HepG2 (cell line): ENCODE data around the gene UBB. TPM values are rescaled to one million over a fixed set of nuclear protein-coding genes. Genes with fewer than 3 reads are reported as not detected.

Source experiments
- ATAD3A ChIP-seq: sonication (generic); formaldehyde crosslinking; IDR thresholded peaks from 2 replicates; pipeline ENCODE4 v1.4.0; 2020; ENCODE audit warnings: missing genetic modification reagents
- BORCS8-MEF2B ChIP-seq: sonication (generic); formaldehyde crosslinking; IDR thresholded peaks from 2 replicates; pipeline ENCODE4 v1.8.0; 2022; ENCODE audit warnings: mild to moderate bottlenecking, missing genetic modification reagents
- FOXM1 ChIP-seq: sonication (generic); formaldehyde crosslinking; IDR thresholded peaks from 2 replicates; pipeline ENCODE4 v1.5.0; 2020; ENCODE audit warnings: missing genetic modification reagents
- GABPA ChIP-seq, 2 experiments: IDR thresholded peaks; 2 replicates each; pipeline ENCODE4 v1.6.1; 2011 to 2016; ENCODE audit warnings: low read depth in 2 of 2, low read length in 1 of 2, missing biosample characterization in 1 of 2, missing genetic modification characterization in 1 of 2
- NR3C1 ChIP-seq: sonication (generic); formaldehyde crosslinking; IDR thresholded peaks from 2 replicates; pipeline ENCODE4 v1.4.0; 2020; ENCODE audit warnings: missing genetic modification reagents
- POGZ ChIP-seq: sonication (generic); formaldehyde crosslinking; IDR thresholded peaks from 2 replicates; pipeline ENCODE4 v1.4.0; 2020; ENCODE audit warnings: mild to moderate bottlenecking, missing genetic modification reagents
- SAP130 ChIP-seq: IDR thresholded peaks from 2 replicates; pipeline ENCODE4 v1.6.1; 2016; ENCODE audit warnings: low read depth
- TBX3 ChIP-seq: fragments of 450-650 bp; IDR thresholded peaks from 2 replicates; pipeline ENCODE4 v1.6.1; 2017; ENCODE audit warnings: antibody characterized with exemption, mild to moderate bottlenecking, inconsistent platforms, borderline replicate concordance
- TRIM24 ChIP-seq: sonication (generic); formaldehyde crosslinking; IDR thresholded peaks from 2 replicates; pipeline ENCODE4 v1.8.0; 2022; ENCODE audit warnings: mild to moderate bottlenecking, missing genetic modification reagents
- ZBTB43 ChIP-seq: sonication (generic); formaldehyde crosslinking; conservative IDR thresholded peaks from 2 replicates; pipeline ENCODE4 v1.4.0; 2020; ENCODE audit warnings: missing genetic modification reagents
- ZNF281 ChIP-seq: sonication (generic); formaldehyde crosslinking; IDR thresholded peaks from 2 replicates; pipeline ENCODE4 v1.4.0; 2020; ENCODE audit warnings: missing genetic modification reagents, borderline replicate concordance
- ZNF292 ChIP-seq: sonication (generic); formaldehyde crosslinking; IDR thresholded peaks from 2 replicates; pipeline ENCODE4 v1.8.1; 2022; ENCODE audit warnings: mild to moderate bottlenecking, low read depth, missing genetic modification reagents, borderline replicate concordance
- ZNF432 ChIP-seq: sonication (generic); formaldehyde crosslinking; IDR thresholded peaks from 2 replicates; pipeline ENCODE4 v1.5.0; 2020; ENCODE audit warnings: missing genetic modification reagents, mild to moderate bottlenecking, borderline replicate concordance
- ZNF569 ChIP-seq: sonication (generic); formaldehyde crosslinking; IDR thresholded peaks from 2 replicates; pipeline ENCODE4 v1.5.0; 2020; ENCODE audit warnings: mild to moderate bottlenecking, missing genetic modification reagents, moderate library complexity, borderline replicate concordance
- ZNF670 ChIP-seq: sonication (generic); formaldehyde crosslinking; IDR thresholded peaks from 2 replicates; pipeline ENCODE4 v1.8.0; 2022; ENCODE audit warnings: mild to moderate bottlenecking, missing genetic modification reagents, borderline replicate concordance
- ZNF83 ChIP-seq: sonication (generic); formaldehyde crosslinking; IDR thresholded peaks from 2 replicates; pipeline ENCODE4 v1.4.0; 2020; ENCODE audit warnings: missing genetic modification reagents, mild to moderate bottlenecking, borderline replicate concordance
- polyA plus RNA-seq, 8 experiments: library from polyadenylated mRNA; depleted of rRNA in 3 of 8; stranded (reverse) in 7 of 8; unstranded in 1 of 8; fragments of >200 nt; fragmentation: Illumina TruSeq in 4 of 8; extraction: Trizol in 4 of 8; gene quantifications; 2 replicates each; pipeline versions ENCODE4 v1.2.1 to v1.2.3, GENCODE V29; 2011 to 2016; ENCODE audit warnings: low read depth in 4 of 8, missing spikeins in 1 of 8, mixed read lengths in 1 of 8; ENCODE audit not compliant: insufficient read depth in 1 of 8
- total RNA-seq, 5 experiments: library from RNA; depleted of rRNA; stranded (reverse); fragments of >200 nt; fragmentation: Illumina TruSeq; extraction: Trizol; gene quantifications; 2 replicates each; pipeline ENCODE4 v1.2.3, GENCODE V29; 2016; ENCODE audit warnings: low read depth in 1 of 5
- TF ChIP-seq, protein P1 (sequence below): sonication (generic); formaldehyde crosslinking; IDR thresholded peaks from 2 replicates; pipeline ENCODE4 v1.5.0; 2020; ENCODE audit warnings: missing genetic modification reagents, mild to moderate bottlenecking, borderline replicate concordance
- TF ChIP-seq, protein P2 (sequence below): sonication (generic); formaldehyde crosslinking; IDR thresholded peaks from 2 replicates; pipeline ENCODE4 v1.4.0; 2020; ENCODE audit warnings: missing genetic modification reagents
- TF ChIP-seq, protein P3 (sequence below): sonication (generic); formaldehyde crosslinking; IDR thresholded peaks from 2 replicates; pipeline ENCODE4 v1.4.0; 2020; ENCODE audit warnings: mild to moderate bottlenecking, missing genetic modification reagents

Gene UBB
- total and polyA plus RNA-seq, 2 of the 13 experiments (the other 11 are each of a cell fraction or from before 2014, with no cell fraction given) = 1,130 to 2,066 TPM

- peak; percentile 59; the same call in 1 of the 2 replicates for TF ChIP-seq SAP130 (CRISPR knock-in tag)
- TF ChIP-seq ZNF432 (CRISPR knock-in tag) = no peak
- no peak for TF ChIP-seq GABPA (IDR thresholded peaks at IDR 0.05; ENCODE audit: low read depth, low read length)
- TF ChIP-seq GABPA (CRISPR knock-in tag; IDR thresholded peaks at IDR 0.05; ENCODE audit: low read depth) = no peak; the same call in 1 of the 2 replicates
- TF ChIP-seq, protein P1, sequence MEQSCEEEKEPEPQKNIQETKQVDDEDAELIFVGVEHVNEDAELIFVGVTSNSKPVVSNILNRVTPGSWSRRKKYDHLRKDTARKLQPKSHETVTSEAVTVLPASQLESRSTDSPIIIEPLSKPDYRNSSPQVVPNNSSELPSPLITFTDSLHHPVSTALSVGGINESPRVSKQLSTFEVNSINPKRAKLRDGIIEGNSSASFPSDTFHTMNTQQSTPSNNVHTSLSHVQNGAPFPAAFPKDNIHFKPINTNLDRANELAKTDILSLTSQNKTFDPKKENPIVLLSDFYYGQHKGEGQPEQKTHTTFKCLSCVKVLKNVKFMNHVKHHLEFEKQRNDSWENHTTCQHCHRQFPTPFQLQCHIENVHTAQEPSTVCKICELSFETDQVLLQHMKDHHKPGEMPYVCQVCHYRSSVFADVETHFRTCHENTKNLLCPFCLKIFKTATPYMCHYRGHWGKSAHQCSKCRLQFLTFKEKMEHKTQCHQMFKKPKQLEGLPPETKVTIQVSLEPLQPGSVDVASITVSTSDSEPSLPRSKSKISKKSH (CRISPR knock-in tag) = no peak
- no peak for TF ChIP-seq ATAD3A
- TF ChIP-seq FOXM1 (CRISPR knock-in tag) = no peak
- TF ChIP-seq ZBTB43 (CRISPR knock-in tag) = no peak
- TF ChIP-seq, protein P2, sequence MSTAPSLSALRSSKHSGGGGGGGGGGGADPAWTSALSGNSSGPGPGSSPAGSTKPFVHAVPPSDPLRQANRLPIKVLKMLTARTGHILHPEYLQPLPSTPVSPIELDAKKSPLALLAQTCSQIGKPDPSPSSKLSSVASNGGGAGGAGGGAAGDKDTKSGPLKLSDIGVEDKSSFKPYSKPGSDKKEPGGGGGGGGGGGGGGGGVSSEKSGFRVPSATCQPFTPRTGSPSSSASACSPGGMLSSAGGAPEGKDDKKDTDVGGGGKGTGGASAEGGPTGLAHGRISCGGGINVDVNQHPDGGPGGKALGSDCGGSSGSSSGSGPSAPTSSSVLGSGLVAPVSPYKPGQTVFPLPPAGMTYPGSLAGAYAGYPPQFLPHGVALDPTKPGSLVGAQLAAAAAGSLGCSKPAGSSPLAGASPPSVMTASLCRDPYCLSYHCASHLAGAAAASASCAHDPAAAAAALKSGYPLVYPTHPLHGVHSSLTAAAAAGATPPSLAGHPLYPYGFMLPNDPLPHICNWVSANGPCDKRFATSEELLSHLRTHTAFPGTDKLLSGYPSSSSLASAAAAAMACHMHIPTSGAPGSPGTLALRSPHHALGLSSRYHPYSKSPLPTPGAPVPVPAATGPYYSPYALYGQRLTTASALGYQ = 0 out of 2 replicates have a peak, but pooled peaks have one; percentile 39
- TF ChIP-seq, protein P3, sequence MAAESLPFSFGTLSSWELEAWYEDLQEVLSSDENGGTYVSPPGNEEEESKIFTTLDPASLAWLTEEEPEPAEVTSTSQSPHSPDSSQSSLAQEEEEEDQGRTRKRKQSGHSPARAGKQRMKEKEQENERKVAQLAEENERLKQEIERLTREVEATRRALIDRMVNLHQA (CRISPR knock-in tag) = no peak
- TF ChIP-seq POGZ (CRISPR knock-in tag) = peak; percentile 31; the same call in 1 of the 2 replicates
- TF ChIP-seq TBX3 = no peak
- TF ChIP-seq ZNF83 (CRISPR knock-in tag) = no peak
- no peak for TF ChIP-seq NR3C1
- TF ChIP-seq TRIM24 (CRISPR knock-in tag) = no peak
- no peak for TF ChIP-seq BORCS8-MEF2B (CRISPR knock-in tag)
- no peak for TF ChIP-seq ZNF569 (CRISPR knock-in tag)
- no peak; the same call in 1 of the 2 replicates for TF ChIP-seq ZNF281
- TF ChIP-seq ZNF670 (CRISPR knock-in tag) = no peak
- peak; percentile 90; the same call in 1 of the 2 replicates for TF ChIP-seq ZNF292 (CRISPR knock-in tag)
Measured at GRCh38 chr17:16425698-16426659, 45.1 kb downstream of the UBB start (continued).
